GM12878 (cell line): Measurements from ENCODE around the gene SFMBT1.

Experiments
- BMI1 ChIP-seq: fragments of 450-650 bp; IDR thresholded peaks from 2 replicates; pipeline ENCODE4 v1.6.1; 2016; ENCODE audit warnings: mild to moderate bottlenecking, moderate library complexity, borderline replicate concordance
- EP300 ChIP-seq, 2 experiments: fragments of 150-350 bp in 1 of 2; IDR thresholded peaks; 2 replicates each; pipeline ENCODE4 v1.6.1; 2011 to 2012; ENCODE audit warnings: low read depth in 2 of 2, low read length in 2 of 2, borderline replicate concordance in 1 of 2, improper control_type of control experiment in 1 of 2, inconsistent platforms in 1 of 2; ENCODE audit not compliant: control insufficient read depth in 1 of 2
- FOXM1 ChIP-seq: IDR thresholded peaks from 2 replicates; pipeline ENCODE4 v1.6.1; 2012; ENCODE audit warnings: low read depth, mild to moderate bottlenecking, inconsistent platforms, low read length, moderate library complexity
- KDM1A ChIP-seq: fragments of 200-600 bp; sonication (generic); IDR thresholded peaks from 2 replicates; pipeline ENCODE4 v1.6.1; 2016; ENCODE audit warnings: borderline replicate concordance
- NBN ChIP-seq: fragments of 450-650 bp; IDR thresholded peaks from 2 replicates; pipeline ENCODE4 v1.6.1; 2016
- NR2C1 ChIP-seq: fragments of 450-650 bp; IDR thresholded peaks from 2 replicates; pipeline ENCODE4 v1.6.1; 2017; ENCODE audit warnings: antibody characterized with exemption, mild to moderate bottlenecking, moderate library complexity
- PAX8 ChIP-seq: fragments of 450-650 bp; IDR thresholded peaks from 2 replicates; pipeline ENCODE4 v1.6.1; 2017; ENCODE audit warnings: mild to moderate bottlenecking, moderate library complexity
- POLR2A ChIP-seq: IDR thresholded peaks from 2 replicates; pipeline ENCODE4 v1.6.1; 2011; ENCODE audit warnings: low read depth, mild to moderate bottlenecking, low read length
- POLR2AphosphoS5 ChIP-seq: IDR thresholded peaks from 2 replicates; pipeline ENCODE4 v1.6.1; 2011; ENCODE audit warnings: mild to moderate bottlenecking, low read length, inconsistent platforms
- STAT1 ChIP-seq: fragments of 450-650 bp; conservative IDR thresholded peaks from 2 replicates; pipeline ENCODE4 v1.6.1; 2014; ENCODE audit warnings: antibody characterized with exemption, mild to moderate bottlenecking
- ZBED1 ChIP-seq: IDR thresholded peaks from 2 replicates; pipeline ENCODE4 v1.6.1; 2016; ENCODE audit warnings: borderline replicate concordance
- TF ChIP-seq, protein P1 (sequence below): IDR thresholded peaks from 2 replicates; pipeline ENCODE4 v1.6.1; 2012; ENCODE audit warnings: mild to moderate bottlenecking, low read depth, low read length
- TF ChIP-seq, protein P2 (sequence below), 3 experiments: IDR thresholded peaks in 2 of 3; conservative IDR thresholded peaks in 1 of 3; 2 replicates each; pipeline ENCODE4 v1.5.1; 2011; ENCODE audit warnings: low read depth in 3 of 3, low read length in 3 of 3, mild to moderate bottlenecking in 3 of 3, control low read depth in 2 of 3, moderate library complexity in 2 of 3, inconsistent platforms in 1 of 3, mixed read lengths in 1 of 3; ENCODE audit not compliant: control insufficient read depth in 2 of 3, insufficient read depth in 1 of 3; ENCODE audit errors: extremely low read depth in 1 of 3

GRCh38 chr3:53027254-53027844 lies 18.5 kb downstream of the SFMBT1 start:
- TF ChIP-seq POLR2AphosphoS5 (no peak), POLR2A (no peak), NBN (no peak), FOXM1 (no peak), KDM1A (no peak), STAT1 (no peak), PAX8 (no peak), EP300 (IDR thresholded peaks at IDR 0.05; ENCODE audit: borderline replicate concordance in 1 of 2, control insufficient read depth in 1 of 2, low read depth in 2 of 2, low read length in 2 of 2) (no peak), BMI1 (no peak), NR2C1 (no peak), ZBED1 (no peak)
- TF ChIP-seq, protein P1, sequence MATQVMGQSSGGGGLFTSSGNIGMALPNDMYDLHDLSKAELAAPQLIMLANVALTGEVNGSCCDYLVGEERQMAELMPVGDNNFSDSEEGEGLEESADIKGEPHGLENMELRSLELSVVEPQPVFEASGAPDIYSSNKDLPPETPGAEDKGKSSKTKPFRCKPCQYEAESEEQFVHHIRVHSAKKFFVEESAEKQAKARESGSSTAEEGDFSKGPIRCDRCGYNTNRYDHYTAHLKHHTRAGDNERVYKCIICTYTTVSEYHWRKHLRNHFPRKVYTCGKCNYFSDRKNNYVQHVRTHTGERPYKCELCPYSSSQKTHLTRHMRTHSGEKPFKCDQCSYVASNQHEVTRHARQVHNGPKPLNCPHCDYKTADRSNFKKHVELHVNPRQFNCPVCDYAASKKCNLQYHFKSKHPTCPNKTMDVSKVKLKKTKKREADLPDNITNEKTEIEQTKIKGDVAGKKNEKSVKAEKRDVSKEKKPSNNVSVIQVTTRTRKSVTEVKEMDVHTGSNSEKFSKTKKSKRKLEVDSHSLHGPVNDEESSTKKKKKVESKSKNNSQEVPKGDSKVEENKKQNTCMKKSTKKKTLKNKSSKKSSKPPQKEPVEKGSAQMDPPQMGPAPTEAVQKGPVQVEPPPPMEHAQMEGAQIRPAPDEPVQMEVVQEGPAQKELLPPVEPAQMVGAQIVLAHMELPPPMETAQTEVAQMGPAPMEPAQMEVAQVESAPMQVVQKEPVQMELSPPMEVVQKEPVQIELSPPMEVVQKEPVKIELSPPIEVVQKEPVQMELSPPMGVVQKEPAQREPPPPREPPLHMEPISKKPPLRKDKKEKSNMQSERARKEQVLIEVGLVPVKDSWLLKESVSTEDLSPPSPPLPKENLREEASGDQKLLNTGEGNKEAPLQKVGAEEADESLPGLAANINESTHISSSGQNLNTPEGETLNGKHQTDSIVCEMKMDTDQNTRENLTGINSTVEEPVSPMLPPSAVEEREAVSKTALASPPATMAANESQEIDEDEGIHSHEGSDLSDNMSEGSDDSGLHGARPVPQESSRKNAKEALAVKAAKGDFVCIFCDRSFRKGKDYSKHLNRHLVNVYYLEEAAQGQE = no peak
- TF ChIP-seq, protein P2, sequence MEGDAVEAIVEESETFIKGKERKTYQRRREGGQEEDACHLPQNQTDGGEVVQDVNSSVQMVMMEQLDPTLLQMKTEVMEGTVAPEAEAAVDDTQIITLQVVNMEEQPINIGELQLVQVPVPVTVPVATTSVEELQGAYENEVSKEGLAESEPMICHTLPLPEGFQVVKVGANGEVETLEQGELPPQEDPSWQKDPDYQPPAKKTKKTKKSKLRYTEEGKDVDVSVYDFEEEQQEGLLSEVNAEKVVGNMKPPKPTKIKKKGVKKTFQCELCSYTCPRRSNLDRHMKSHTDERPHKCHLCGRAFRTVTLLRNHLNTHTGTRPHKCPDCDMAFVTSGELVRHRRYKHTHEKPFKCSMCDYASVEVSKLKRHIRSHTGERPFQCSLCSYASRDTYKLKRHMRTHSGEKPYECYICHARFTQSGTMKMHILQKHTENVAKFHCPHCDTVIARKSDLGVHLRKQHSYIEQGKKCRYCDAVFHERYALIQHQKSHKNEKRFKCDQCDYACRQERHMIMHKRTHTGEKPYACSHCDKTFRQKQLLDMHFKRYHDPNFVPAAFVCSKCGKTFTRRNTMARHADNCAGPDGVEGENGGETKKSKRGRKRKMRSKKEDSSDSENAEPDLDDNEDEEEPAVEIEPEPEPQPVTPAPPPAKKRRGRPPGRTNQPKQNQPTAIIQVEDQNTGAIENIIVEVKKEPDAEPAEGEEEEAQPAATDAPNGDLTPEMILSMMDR (IDR thresholded peaks at IDR 0.05 in 2 of 3, conservative IDR thresholded peaks at IDR 0.05 in 1 of 3; ENCODE audit: control insufficient read depth in 2 of 3, extremely low read depth in 1 of 3, insufficient read depth in 1 of 3, low read depth in 3 of 3, low read length in 3 of 3) = no peak
